GM21576 (cell line): Measurements from ENCODE around the gene SULT1C4.
"Not testable (repeated sequence)": the region's sequence is repeated elsewhere in the genome, so short reads cannot be mapped to it uniquely, and the experiment has no call there.

Source experiments
- ATAC-seq: cut with Tn5 transposase; IDR thresholded peaks from one replicate; pipeline ENCODE4 v1.9.1; 2021; ENCODE audit warnings: mild to moderate bottlenecking, moderate library complexity; ENCODE audit not compliant: unreplicated experiment

SULT1C4 gene

GRCh38 chr2:108412995-108413710 is 35.4 kb downstream of the SULT1C4 start:
- ATAC-seq = no peak

GRCh38 chr2:108413711-108414095 is 35.9 kb downstream of the SULT1C4 start:
- no peak for ATAC-seq

GRCh38 chr2:108414256-108414876 is 36.6 kb downstream of the SULT1C4 start:
- ATAC-seq = no peak

- no peak for ATAC-seq
These were observed 37.2 kb downstream of the SULT1C4 start for GRCh38 chr2:108414945-108415344.

GRCh38 chr2:108417254-108417653 is 39.5 kb downstream of the SULT1C4 start:
- ATAC-seq = no peak

- no peak for ATAC-seq
These were observed 40.7 kb downstream of the SULT1C4 start for GRCh38 chr2:108418416-108418815.

GRCh38 chr2:108423067-108423466 is 45.3 kb downstream of the SULT1C4 start:
- ATAC-seq = no peak

- no peak for ATAC-seq
These were observed 45.9 kb downstream of the SULT1C4 start for GRCh38 chr2:108423502-108424251.

- ATAC-seq = no peak
These were observed 50.7 kb downstream of the SULT1C4 start for GRCh38 chr2:108428286-108429009.

GRCh38 chr2:108435578-108435977 is 57.8 kb downstream of the SULT1C4 start:
- ATAC-seq = not testable (repeated sequence)

- no peak for ATAC-seq
These were observed 59.2 kb downstream of the SULT1C4 start for GRCh38 chr2:108436976-108437375.
